GM18502 (cell line): ENCODE measurements around the gene SPATA16.
"Not testable (repeated sequence)": the region's sequence is repeated elsewhere in the genome, so short reads cannot be mapped to it uniquely, and the experiment has no call there.

Experiments used
- ATAC-seq: cut with Tn5 transposase; IDR thresholded peaks from one replicate; pipeline ENCODE4 v1.9.1; 2021; ENCODE audit warnings: mild to moderate bottlenecking; ENCODE audit not compliant: unreplicated experiment, poor library complexity

Gene SPATA16

DNA sequence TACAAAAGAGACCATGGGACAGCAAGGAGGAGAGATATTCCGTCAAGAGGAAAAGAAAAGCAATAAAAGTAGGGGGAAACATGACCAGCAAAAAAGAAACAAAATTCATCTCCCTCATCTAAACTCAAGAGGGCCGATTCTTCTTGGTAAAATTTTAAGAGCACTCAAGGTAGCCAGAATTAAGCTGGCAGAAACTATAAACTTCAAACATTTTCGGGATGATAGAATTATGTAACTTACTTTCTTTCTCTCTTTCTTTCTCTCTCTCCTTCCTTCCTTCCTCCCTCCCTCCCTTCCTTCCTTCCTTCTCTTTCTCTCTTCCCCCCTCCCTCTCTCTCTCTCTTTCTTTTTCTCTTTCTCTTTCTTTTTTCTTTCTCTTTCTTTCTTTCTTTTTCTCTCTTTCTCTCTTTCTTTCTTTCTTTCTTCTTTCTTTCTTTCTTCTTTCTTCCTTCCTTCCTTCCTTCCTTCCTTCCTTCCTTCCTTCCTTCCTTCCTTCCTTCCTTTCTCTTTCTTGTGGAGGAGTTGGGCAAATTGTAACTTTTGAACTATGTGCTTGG is 180.3 kb downstream of the SPATA16 start:
- ATAC-seq: not testable (repeated sequence)

DNA sequence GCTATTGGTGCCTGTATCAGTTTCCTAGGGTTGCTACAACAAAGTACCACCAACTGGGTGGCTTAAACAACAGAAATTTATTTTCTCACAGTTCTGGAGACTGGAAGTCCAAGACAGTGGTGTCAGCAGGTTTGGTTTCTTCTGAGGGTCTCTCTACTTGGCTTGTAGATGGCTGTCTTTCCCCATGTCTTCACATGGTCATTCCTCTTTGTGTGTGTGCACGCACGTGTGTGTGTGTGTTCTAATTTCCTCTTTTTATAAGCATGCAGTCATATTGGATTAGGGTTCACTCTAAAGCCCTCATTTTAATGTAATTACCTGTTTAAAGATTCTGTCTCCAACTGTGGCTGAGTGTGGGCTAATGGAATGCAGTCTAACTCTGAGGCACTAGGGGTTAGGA is 182.5 kb downstream of the SPATA16 start:
- no peak for ATAC-seq

DNA sequence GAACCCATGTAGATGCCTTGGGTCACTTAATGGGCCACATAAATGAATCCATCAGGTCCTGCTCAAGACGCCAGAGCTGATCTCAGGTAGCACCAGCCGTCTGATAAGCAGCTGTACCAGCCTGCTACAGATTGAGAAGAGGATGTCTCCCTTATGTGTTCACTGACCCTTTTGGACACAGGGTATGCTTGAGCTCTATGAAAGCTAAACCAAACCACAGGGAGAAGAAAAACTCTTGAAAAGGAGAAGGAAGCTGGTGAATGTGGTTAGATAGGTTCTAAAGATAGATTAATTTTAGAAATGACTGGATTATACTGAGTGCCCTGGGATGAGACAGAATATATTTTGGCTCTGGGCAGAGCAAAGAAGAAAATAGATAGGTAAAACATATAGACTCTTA is 187.5 kb downstream of the SPATA16 start:
- ATAC-seq: peak; percentile 46

DNA sequence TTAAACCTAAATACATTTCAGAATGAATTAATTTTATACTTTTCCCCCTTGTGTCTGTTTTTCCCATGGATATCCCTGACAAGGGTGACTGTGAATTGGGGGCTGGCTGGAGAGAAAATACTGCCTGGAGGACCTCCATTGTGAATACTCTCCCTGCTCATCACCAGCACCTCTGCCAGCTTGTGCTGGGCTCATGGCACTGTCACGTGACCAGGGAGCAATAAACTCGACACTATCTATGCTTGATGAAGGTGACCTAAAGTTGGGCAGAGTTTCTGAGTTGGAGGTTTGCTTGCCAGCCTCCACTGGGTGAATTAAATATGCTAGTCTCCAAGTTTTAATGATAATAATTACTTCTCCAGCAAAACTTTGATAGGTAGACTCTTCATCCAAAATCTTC is 189.5 kb downstream of the SPATA16 start:
- ATAC-seq: no peak

DNA sequence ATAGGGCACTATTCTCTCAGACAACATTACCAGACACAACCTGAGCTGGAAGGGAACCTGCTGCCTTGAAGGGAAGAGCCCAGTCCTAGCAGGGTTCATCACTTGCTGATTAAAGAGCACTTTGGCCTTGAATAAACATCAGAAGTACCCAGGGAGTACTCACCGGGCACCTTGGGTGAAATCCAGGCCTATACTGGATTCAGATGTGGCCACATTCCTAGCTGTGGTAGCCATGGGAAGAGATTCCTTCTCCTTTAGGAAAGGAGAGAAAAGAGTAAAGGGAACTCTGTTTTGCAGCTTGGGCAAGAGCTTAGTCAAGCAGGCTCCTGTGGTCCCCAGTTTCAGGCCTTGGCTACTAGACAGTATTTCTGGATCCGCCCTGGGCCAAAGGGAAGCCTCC is 195.0 kb downstream of the SPATA16 start:
- ATAC-seq: no peak

DNA sequence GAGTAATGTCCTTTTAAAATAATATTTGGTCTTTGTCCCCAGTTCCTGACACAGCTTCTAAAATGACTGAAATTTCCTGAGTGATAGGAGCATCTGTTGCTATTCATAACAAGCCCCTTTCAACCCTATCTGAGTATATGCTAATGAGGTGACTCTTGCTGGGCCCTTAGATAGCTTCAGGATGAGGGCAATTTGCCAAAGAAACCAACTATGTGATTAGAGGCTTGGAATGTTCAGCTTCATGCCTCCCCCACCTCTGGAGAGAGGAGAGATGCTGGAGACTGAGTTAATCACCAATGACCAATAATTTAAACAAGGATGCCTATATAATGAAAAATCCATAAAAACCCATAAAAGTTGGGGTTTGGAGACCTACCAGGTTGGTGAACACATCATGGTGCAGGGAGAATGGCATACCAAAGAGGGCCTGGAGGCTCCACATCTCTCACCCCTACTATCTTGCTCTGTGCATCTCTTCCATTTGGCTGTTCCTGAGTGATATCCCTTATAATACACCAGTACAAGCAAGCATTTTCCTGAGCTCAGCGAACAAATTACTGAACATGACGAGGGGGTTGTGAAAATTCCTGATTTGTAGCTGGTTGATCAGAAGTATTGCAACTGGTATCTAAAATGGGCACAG is 201.3 kb downstream of the SPATA16 start:
- no peak for ATAC-seq

DNA sequence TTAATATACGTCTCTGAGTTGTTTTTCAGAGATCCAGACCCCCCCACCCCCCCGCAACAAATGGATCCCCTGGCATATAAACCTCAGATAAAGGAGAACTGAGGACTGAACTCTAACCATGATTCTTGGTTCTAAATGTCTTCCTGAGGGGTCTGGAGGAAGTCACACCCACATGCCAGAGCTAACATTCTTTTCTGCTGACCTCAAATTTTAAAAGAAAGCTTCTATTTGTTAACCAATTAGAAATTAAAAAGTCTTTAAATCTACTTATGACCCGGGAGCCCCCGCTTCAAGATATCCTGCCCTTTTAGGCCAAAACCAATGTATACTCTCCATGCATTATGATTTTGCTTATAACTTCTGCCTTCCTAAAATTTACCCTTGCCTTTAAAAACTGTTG is 202.2 kb downstream of the SPATA16 start:
- no peak for ATAC-seq

DNA sequence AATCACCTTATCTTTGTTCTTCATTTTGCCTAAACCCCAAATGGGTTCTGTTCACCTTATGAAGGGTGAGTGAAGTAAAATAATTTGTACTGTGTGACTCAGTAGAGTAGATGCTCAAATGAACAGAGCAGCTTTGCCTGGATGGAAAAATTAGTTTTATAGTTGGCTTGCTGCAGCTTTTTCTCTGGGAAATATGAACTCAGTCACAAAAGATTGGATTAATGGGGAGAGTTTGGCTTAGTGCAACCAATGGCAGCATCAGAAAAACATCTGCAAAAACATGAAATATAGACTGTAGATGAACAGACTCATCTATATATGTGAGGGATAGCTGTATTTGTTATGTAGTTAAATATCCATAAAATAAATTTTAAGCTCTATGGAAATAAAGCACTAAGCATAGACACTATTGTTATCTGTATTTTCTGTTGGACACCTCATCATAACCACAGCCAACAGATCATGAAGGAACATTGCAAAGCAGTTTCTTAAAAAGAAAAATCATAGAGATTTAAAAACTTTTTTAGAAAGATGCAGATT is 209.2 kb downstream of the SPATA16 start:
- ATAC-seq: no peak

DNA sequence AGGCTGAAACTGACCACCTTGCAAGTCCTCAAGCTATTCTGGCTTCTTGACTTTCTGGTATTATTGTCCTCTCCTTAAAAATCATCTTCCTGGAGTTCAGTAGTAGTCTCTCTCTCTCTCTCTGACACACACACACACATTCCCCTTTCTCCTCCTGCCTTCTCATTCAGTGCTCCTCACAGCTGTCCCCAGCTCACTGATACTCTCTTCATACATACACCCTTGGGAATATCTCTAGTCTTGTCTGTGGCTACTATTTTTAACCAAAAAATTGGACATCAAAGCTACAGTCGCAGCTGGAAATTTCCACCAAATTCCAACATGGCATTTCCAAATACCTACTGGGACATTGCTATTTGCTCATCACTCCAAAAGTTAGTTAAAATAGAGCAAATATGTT is 211.6 kb downstream of the SPATA16 start:
- ATAC-seq: no peak

DNA sequence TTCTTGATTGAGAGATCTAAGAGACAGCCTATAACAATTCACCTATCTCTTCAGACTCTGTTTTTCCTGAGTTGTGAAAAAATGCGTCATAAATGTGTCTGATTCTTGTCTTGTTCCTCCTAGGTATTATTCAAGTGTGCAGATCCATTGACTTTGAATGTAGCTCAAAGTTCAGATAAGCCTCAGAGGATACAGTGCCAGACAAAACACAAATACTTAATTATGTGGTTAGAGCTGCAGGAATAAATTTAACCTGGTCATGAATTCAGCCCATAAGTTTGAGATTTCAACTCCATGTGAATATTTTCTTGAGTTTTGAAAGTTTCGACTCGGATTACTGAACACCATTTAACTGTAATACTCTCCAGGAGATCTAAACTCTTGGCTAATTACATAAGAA is 216.5 kb downstream of the SPATA16 start:
- no peak for ATAC-seq

DNA sequence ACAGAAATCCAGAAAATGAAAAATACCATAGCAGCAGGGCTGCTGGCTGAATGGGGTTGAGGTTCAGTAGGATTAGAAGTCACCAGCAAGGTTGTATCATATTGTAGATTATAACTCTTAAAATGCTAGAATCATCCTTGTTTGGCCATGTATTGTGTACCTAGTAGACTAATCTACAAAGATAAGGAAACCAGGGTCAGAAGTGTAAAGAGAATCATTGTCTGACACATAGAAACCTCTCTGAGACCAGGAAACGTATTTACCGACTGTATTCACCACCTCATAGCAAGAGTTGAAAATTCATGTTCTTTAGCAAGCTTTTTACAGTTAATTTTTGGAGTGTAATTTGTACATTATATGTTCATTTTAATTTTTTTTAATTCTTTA is 221.7 kb downstream of the SPATA16 start:
- ATAC-seq: no peak

DNA sequence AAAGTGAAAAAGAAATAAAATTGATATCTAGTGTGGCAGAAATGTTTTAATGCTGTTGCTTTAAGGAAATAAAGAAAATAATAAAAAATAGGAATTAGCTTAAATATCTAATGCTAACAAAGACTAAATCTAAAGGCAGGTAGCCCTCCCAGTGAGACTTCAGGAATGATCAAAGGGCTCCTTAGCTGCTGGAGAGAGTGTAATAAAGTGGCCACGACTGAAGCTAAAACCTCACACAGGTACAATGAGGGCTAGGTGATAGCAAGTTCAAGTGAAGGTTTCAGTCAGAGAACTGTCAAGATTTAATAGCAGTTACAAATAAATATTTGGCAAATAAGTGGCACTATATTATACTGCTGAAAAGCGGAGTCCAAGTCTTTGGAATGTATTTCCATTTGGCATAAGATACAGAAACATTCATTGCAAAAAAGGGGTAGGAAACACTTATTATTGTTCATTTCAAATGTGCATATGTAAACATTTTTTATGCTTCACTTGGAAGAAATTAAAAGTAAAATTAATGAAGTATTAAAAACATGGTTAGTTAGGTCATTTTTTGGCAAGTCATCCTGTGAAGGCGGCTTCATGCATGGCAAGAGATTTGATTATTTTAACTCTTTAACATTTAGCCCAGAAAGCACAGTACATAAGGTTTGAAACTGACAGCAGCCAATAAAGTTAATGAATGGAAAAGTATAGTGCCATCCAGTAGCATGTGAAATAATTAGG is 222.3 kb downstream of the SPATA16 start:
- ATAC-seq: no peak

DNA sequence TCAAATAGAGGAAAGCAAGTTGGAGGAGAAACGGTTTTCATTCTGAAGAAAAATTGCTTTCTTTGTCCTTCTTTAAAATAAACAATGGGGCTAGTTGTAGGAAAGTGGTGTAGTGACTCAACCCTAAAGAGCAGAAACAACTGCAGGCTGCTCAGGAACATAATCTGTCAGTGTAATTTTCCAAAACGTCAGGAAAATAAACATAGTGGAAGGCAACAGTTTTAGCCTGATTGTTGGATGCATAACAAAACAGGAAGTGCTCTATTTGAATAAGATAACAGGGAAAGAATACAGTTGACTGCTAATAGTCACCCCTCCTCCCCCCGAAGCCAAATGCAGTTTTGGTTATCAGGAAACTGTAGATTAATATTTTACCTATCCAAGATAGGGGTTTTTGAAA is 222.9 kb downstream of the SPATA16 start:
- no peak for ATAC-seq

DNA sequence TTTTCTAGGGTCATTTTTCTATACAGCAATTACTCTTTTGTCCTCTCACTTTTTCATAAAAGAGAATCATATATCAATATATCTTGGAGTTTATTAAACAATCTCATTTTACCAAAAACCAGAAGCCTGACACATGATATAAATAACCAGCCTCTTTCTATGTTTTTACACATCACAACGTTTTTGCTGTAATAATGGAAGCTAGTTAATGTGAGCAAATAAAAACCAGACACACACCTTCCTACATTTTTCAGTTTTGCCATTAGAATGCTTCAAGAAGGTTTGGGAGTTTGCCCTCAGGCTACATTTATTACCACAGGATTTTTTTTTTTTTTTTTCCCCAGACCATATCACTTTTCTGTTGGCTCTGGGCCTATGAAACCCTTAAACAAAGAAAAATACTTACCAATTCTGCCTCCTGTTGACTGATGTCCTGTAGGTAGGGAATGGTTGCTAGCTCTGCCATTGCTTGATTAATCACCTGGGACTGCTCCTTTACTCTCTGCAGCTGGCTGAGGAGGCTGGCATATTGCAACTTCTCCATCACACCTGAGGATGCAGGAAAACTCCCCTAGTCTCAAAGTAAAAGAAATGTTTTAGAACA is 225.0 kb downstream of the SPATA16 start:
- ATAC-seq: no peak

DNA sequence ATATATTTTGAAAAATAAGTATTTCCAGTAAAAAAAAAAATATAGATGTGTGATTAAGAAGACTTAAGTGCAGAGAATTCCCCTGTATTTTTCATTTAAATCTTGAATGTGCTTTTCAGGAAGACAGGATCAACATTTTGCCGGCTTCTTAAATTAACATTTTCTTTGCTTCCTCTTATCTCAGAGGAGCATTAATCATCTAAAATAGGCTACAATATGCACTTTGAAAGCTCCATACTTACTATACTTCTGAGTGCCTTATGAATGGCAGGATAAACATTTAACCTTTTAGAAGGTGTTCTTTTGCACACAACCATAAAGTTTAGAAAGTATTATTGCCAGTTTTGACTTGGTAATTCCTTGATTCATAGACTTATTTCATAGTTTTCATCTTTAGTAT is 226.2 kb downstream of the SPATA16 start:
- no peak for ATAC-seq

DNA sequence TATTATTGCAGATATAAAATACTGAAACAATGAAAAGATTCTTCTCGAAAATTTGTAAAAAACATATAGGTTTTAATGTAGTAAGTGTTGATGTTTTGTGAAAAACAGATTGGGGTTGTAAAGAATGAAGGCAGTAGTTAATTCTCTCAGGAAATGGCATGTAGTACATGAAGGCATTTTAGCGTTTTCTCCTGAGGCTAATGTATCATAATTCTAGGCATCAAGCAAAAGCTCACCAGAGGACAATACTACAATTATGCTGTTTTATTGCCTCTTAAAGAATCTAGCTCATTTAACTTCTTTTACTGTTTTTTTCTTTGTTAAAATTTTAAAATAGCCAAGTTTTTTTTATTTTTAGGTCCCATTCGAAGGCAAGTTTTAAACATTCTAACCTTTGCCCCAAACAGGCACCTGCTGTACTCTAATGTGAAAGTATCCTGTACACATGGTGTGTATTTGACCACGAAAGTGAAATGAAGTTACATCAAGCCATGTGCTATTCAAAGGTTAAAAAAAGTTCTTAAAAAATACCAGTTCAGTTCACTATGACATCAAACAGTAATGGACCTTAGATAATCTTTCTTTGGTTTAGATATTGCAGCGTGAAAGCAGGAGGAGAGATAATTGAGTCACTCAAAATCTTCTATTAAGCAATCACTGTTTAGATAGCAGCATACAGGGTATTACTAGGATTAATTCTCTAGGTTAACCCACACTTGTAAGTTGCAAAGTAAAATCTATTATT is 227.0 kb downstream of the SPATA16 start:
- no peak for ATAC-seq

DNA sequence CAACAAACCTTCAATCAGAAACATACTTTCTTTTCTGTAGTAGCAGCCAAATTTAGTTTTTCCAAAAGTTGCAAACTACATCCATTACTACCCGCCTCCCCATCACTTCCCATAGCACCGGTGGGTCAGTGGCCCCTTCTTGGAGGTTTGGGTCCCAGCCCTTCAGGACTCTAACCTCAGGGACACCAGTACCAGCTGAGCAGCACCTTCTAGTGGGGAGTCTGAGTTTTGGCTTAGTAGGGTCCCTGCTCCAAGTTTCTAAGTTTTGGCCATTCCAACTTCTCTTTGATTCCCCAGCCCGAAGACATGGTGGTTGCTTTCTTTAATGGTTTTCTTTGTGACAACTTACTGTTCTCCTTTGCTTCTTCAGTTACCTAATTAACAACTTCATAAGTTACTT is 229.9 kb downstream of the SPATA16 start:
- no peak for ATAC-seq

DNA sequence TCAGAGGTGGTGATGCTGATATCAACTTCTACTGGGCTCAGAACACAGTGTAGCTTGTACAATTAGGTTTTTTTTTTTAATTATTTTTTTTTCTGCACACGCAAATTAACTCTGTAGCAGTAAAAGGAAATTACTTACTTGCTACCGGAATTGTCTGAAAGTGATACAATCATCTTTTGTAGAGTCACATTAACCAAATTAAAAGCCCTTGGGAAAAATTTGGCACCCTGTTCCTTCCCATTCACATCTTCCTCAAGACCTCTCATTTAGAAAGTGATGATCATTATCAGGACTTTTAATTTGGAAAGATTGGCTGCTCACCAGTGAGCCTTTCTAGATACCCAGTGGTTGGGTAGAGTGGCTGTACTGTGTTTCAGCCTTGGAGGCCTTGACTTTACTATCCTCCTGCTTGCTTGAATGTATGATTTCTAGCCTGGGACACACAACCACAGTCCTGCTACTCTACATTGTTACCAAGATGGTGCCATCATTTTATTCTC is 232.2 kb downstream of the SPATA16 start:
- ATAC-seq: no peak

DNA sequence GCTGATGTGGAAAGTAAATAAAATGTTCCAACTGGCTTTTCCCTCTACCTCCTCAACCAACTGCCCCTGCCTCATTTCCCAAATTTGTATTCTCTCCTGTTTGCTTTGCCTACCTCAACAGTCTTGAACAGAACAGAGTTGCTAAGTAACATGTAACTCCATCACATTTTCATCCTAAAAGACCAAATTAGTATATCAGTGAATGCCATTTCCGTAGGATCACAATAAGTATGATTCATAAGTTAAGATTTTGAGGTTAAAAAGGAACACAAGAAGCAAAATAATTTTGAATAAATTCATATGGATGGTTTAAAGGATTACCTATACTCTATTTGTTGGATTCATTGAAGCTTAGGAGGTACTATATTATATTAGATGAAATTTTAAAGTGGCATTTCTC is 235.6 kb downstream of the SPATA16 start:
- ATAC-seq: no peak

DNA sequence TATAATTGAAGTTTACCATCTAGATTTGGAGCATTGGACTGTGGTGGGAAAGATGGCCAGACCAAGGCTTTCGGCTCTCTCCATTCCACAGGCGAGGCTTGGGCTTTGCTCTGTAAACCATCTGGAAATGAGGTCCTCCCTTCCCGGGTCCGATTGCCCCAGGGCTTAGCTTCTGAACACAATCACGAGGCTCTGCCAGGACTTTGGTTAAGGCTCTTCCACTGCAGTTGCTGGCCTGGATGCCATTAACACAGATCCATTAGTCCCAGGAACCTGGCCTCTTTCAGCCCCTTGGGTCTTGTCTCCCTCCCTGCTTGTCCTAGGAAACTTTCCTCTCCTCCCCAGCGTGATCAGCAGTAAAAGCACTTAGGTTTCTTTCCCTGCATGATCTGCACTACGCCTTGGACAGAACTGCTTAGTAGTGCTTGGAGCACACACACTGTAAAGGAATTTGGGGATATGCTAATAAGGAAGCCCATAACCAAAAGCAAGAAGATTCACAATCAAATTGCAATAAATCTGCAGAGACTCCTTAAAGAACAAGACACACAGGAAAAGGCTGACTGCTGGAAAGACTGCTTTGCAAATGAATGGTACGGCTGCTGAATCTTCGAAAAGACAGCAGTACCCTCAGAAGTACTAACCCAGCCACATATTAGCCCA is 236.2 kb downstream of the SPATA16 start:
- no peak for ATAC-seq
